HG03280 (cell line): ENCODE measurements around the gene SMPDL3B.

Experiments
- ATAC-seq: cut with Tn5 transposase; IDR thresholded peaks from one replicate; pipeline ENCODE4 v1.9.1; 2021; ENCODE audit warnings: mild to moderate bottlenecking, moderate library complexity; ENCODE audit not compliant: unreplicated experiment

Gene SMPDL3B

GRCh38 chr1:27940297-27940696 lies 5.5 kb downstream of the SMPDL3B start:
- ATAC-seq, result no peak

- no peak for ATAC-seq
Measured at GRCh38 chr1:27940870-27941560, 6.2 kb downstream of the SMPDL3B start.

- ATAC-seq, result no peak
Measured at GRCh38 chr1:27941671-27942540, 7.1 kb downstream of the SMPDL3B start.

- ATAC-seq, result no peak
Measured at GRCh38 chr1:27945020-27945419, 10.2 kb downstream of the SMPDL3B start.

GRCh38 chr1:27949027-27949426 lies 14.2 kb downstream of the SMPDL3B start:
- ATAC-seq, result no peak

- ATAC-seq, result no peak
Measured at GRCh38 chr1:27951396-27951795, 16.6 kb downstream of the SMPDL3B start.

- ATAC-seq, result no peak
Measured at GRCh38 chr1:27952147-27952546, 17.3 kb downstream of the SMPDL3B start.

GRCh38 chr1:27954186-27954585 lies 19.4 kb downstream of the SMPDL3B start:
- no peak for ATAC-seq

GRCh38 chr1:27955076-27955475 lies 20.3 kb downstream of the SMPDL3B start:
- ATAC-seq, result no peak

- no peak for ATAC-seq
Measured at GRCh38 chr1:27956761-27957160, 22.0 kb downstream of the SMPDL3B start.

- ATAC-seq, result no peak
Measured at GRCh38 chr1:27957655-27958054, 22.9 kb downstream of the SMPDL3B start.

- ATAC-seq, result no peak
Measured at GRCh38 chr1:27958513-27958912, 23.7 kb downstream of the SMPDL3B start.

GRCh38 chr1:27959792-27960603 lies 25.2 kb downstream of the SMPDL3B start, which contains the start of gene XKR8:
Gene XKR8 (plus strand): TSS chr1:27959973. CDS start chr1:27960070, 97 bp downstream.
- ATAC-seq, result peak; percentile 85

- ATAC-seq, result no peak
Measured at GRCh38 chr1:27960762-27961645, 26.2 kb downstream of the SMPDL3B start.

- ATAC-seq, result no peak
Measured at GRCh38 chr1:27961646-27962221, 26.9 kb downstream of the SMPDL3B start.

GRCh38 chr1:27963393-27963792 lies 28.6 kb downstream of the SMPDL3B start:
- ATAC-seq, result no peak

GRCh38 chr1:27966402-27967105 lies 31.8 kb downstream of the SMPDL3B start:
- ATAC-seq, result no peak

GRCh38 chr1:27967106-27967883 lies 32.5 kb downstream of the SMPDL3B start:
- no peak for ATAC-seq
